Endothelial cell of umbilical vein (primary cell): ENCODE results near the gene HNRNPC. TPM values are rescaled to one million over a fixed set of nuclear protein-coding genes. Genes with fewer than 3 reads are reported as not detected.

Source experiments
- BruUV-seq: library from RNA; stranded (reverse); fragments of 400-500 nt; replicated peaks from 2 replicates; lab custom pipeline; 2021; lab: Mats Ljungman, UMichigan
- CTCF ChIA-PET: fragments of 300-600, 350-600 bp; sonication (Branson Sonifier 250); formaldehyde crosslinking; loops from one replicate; lab custom pipeline; 2021; ENCODE audit warnings: antibody characterized with exemption, inconsistent platforms; lab: Charles Lee
- POLR2A ChIA-PET: fragments of 300-600, 350-600 bp; sonication (Branson Sonifier 250); formaldehyde crosslinking; loops from one replicate; lab custom pipeline; 2021; ENCODE audit warnings: antibody characterized with exemption, inconsistent platforms; lab: Charles Lee
- DNase-seq: peaks from one replicate; pipeline ENCODE4 v3.0.0-alpha.2; 2011; ENCODE audit warnings: low read depth, low spot score
- FAIRE-seq: peaks from 2 replicates; lab custom pipeline; 2011; peaks lifted over from hg19 to GRCh38; lab: Jason Lieb, UNC
- H2AFZ ChIP-seq: 2 replicates; pipeline ENCODE4 v1.6.0; 2012; ENCODE audit warnings: low read depth, low read length, control low read depth, inconsistent platforms
- H3K27ac ChIP-seq: 2 replicates; pipeline ENCODE4 v1.5.1; 2011; ENCODE audit warnings: low read depth, mild to moderate bottlenecking, control low read depth, low read length, moderate library complexity; ENCODE audit not compliant: insufficient read depth
- H3K27me3 ChIP-seq, 2 experiments: 2 replicates each; pipeline versions ENCODE4 v1.6.0 to v1.6.1; 2011; ENCODE audit warnings: low read length in 2 of 2, mixed read lengths in 1 of 2; ENCODE audit not compliant: control insufficient read depth in 2 of 2, insufficient read depth in 2 of 2
- H3K36me3 ChIP-seq, 2 experiments: 2 replicates in 1 of 2; 3 replicates in 1 of 2; pipeline ENCODE4 v1.5.1; 2011; ENCODE audit warnings: low read length in 2 of 2, mild to moderate bottlenecking in 1 of 2, moderate library complexity in 1 of 2; ENCODE audit not compliant: control insufficient read depth in 2 of 2, insufficient read depth in 2 of 2; ENCODE audit errors: extremely low read depth in 1 of 2
- H3K4me1 ChIP-seq: 3 replicates; pipeline ENCODE4 v1.5.1; 2011; ENCODE audit warnings: mild to moderate bottlenecking, low read length; ENCODE audit not compliant: control insufficient read depth, insufficient read depth; ENCODE audit errors: extremely low read depth
- H3K4me2 ChIP-seq: 2 replicates; pipeline ENCODE4 v1.6.1; 2011; ENCODE audit warnings: low read length, control low read depth, mixed read lengths; ENCODE audit not compliant: insufficient read depth
- H3K4me3 ChIP-seq, 3 experiments: fragments of 200-600 bp in 1 of 3; sonication (generic), shearing (Covaris generic) in 1 of 3; replicated peaks in 1 of 3; 2 replicates each; pipeline ENCODE4 v1.5.1; 2011 to 2016; ENCODE audit warnings: control low read depth in 3 of 3, low read length in 3 of 3, mild to moderate bottlenecking in 2 of 3, inconsistent platforms in 1 of 3, low read depth in 1 of 3, moderate library complexity in 1 of 3; ENCODE audit not compliant: insufficient read depth in 1 of 3
- H3K79me2 ChIP-seq: 2 replicates; pipeline ENCODE4 v1.6.0; 2012; ENCODE audit warnings: low read length, inconsistent platforms; ENCODE audit not compliant: control insufficient read depth, insufficient read depth
- H3K9ac ChIP-seq: replicated peaks from 2 replicates; pipeline ENCODE3; 2011; ENCODE audit warnings: low read length, control low read depth; ENCODE audit not compliant: insufficient read depth; ENCODE audit errors: extremely low read depth
- H3K9me1 ChIP-seq: replicated peaks from 3 replicates; pipeline ENCODE4 v1.6.0; 2011; ENCODE audit warnings: mild to moderate bottlenecking, low read length; ENCODE audit not compliant: control insufficient read depth, insufficient read depth; ENCODE audit errors: extremely low read depth
- H3K9me3 ChIP-seq: replicated peaks from 2 replicates; pipeline ENCODE4 v1.5.1; 2012; ENCODE audit warnings: low read length, inconsistent platforms; ENCODE audit not compliant: control insufficient read depth, insufficient read depth
- H4K20me1 ChIP-seq: replicated peaks from 2 replicates; pipeline ENCODE3; 2011; ENCODE audit warnings: mild to moderate bottlenecking, low read length; ENCODE audit not compliant: control insufficient read depth, insufficient read depth; ENCODE audit errors: extremely low read depth
- EZH2 ChIP-seq: IDR thresholded peaks from 2 replicates; pipeline ENCODE4 v1.6.1; 2012; ENCODE audit warnings: borderline replicate concordance, low read depth, mild to moderate bottlenecking, moderate library complexity, low read length, inconsistent platforms; ENCODE audit not compliant: severe bottlenecking
- FOS ChIP-seq: IDR thresholded peaks from 2 replicates; pipeline ENCODE4 v1.6.1; 2011; ENCODE audit warnings: mild to moderate bottlenecking, low read length, moderate library complexity, borderline replicate concordance; ENCODE audit not compliant: insufficient read depth
- GATA2 ChIP-seq: IDR thresholded peaks from 2 replicates; pipeline ENCODE4 v1.7.0; 2011; ENCODE audit warnings: low read depth, mild to moderate bottlenecking, moderate library complexity, mixed read lengths, low read length; ENCODE audit not compliant: insufficient read length, insufficient read depth
- JUN ChIP-seq: IDR thresholded peaks from 2 replicates; pipeline ENCODE4 v1.6.1; 2011; ENCODE audit warnings: borderline replicate concordance, low read depth; ENCODE audit not compliant: insufficient read length, insufficient read depth
- MAX ChIP-seq: IDR thresholded peaks from 2 replicates; pipeline ENCODE4 v1.6.1; 2011; ENCODE audit not compliant: insufficient read depth, insufficient read length
- MYC ChIP-seq: IDR thresholded peaks from one replicate; pipeline ENCODE4 v1.6.1; 2011; ENCODE audit warnings: mild to moderate bottlenecking, low read depth, low read length
- POLR2A ChIP-seq: IDR thresholded peaks from 2 replicates; pipeline ENCODE4 v1.6.1; 2012; ENCODE audit warnings: low read depth, mild to moderate bottlenecking, control low read depth, low read length
- POLR2AphosphoS5 ChIP-seq: IDR thresholded peaks from 2 replicates; pipeline ENCODE4 v1.6.1; 2012; ENCODE audit warnings: low read depth, mild to moderate bottlenecking, control low read depth, low read length, moderate library complexity; ENCODE audit not compliant: insufficient read depth
- dilution Hi-C: fragments of 300-500 bp; cut with MboI; formaldehyde crosslinking; loops from one replicate; pipeline ENCODE4 v1.15.0; 2019; ENCODE audit warnings: low sequenced_read_pairs; ENCODE audit not compliant: extremely low pct_ligation_motif_present
- intact Hi-C: fragments of 100-400 bp; cut with micrococcal nuclease; formaldehyde crosslinking; loops from one replicate; pipeline ENCODE4 v1.10.0; 2022
- polyA plus RNA-seq, 4 experiments: library from polyadenylated mRNA; depleted of rRNA in 3 of 4; stranded (reverse) in 3 of 4; unstranded in 1 of 4; fragments of >200 nt; gene quantifications; 2 replicates each; pipeline versions ENCODE4 v1.2.1 to v1.2.3, GENCODE V29; 2011 to 2012; ENCODE audit warnings: missing spikeins in 1 of 4
- total RNA-seq: library from RNA; stranded (reverse); gene quantifications from 2 replicates; pipeline ENCODE4 v1.2.3, GENCODE V29; 2021
- TF ChIP-seq, protein P1 (sequence below), 2 donors: IDR thresholded peaks; 1 replicate in 1 of 2; 2 replicates in 1 of 2; pipeline ENCODE4 v1.5.1; 2011; ENCODE audit warnings: low read length in 2 of 2, mild to moderate bottlenecking in 2 of 2, moderate library complexity in 2 of 2, control low read depth in 1 of 2, inconsistent platforms in 1 of 2, low read depth in 1 of 2; ENCODE audit not compliant: insufficient read depth in 1 of 2; ENCODE audit errors: extremely low read depth in 1 of 2

HNRNPC gene
- total and polyA plus RNA-seq, 2 donors (not counting 3 experiments of a cell fraction or from before 2014, with no cell fraction given): 531 to 674 TPM

- peaks cover 21% of the 10 kb centered on the region for H4K20me1 ChIP-seq
- TF ChIP-seq, protein P1, sequence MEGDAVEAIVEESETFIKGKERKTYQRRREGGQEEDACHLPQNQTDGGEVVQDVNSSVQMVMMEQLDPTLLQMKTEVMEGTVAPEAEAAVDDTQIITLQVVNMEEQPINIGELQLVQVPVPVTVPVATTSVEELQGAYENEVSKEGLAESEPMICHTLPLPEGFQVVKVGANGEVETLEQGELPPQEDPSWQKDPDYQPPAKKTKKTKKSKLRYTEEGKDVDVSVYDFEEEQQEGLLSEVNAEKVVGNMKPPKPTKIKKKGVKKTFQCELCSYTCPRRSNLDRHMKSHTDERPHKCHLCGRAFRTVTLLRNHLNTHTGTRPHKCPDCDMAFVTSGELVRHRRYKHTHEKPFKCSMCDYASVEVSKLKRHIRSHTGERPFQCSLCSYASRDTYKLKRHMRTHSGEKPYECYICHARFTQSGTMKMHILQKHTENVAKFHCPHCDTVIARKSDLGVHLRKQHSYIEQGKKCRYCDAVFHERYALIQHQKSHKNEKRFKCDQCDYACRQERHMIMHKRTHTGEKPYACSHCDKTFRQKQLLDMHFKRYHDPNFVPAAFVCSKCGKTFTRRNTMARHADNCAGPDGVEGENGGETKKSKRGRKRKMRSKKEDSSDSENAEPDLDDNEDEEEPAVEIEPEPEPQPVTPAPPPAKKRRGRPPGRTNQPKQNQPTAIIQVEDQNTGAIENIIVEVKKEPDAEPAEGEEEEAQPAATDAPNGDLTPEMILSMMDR (IDR thresholded peaks at IDR 0.05; ENCODE audit: extremely low read depth in 1 of 2, insufficient read depth in 1 of 2, low read depth in 1 of 2, low read length in 2 of 2): no peak
- TF ChIP-seq POLR2AphosphoS5: no peak
- no peak for TF ChIP-seq EZH2
- TF ChIP-seq FOS: no peak
- TF ChIP-seq MAX: no peak
- TF ChIP-seq JUN: no peak
- TF ChIP-seq MYC: no peak
- TF ChIP-seq POLR2A: no peak
- no peak for TF ChIP-seq GATA2
- no TSS peak for BruUV-seq
Measured at GRCh38 chr14:21210023-21210422, 59.2 kb downstream of the HNRNPC start.

More at GRCh38 chr14:21210023-21210422, 59.2 kb downstream of the HNRNPC start:
- Histone ChIP-seq H3K4me1 (no peaks in the 10 kb centered on the region), H3K27ac (no peak overlapping the region), H3K36me3 (peaks cover 35 to 72% of the 10 kb centered on the region in 2 experiments), H3K4me2 (no peak overlapping the region), H3K4me3 (no peak overlapping the region), H3K27me3 (no peaks in the 10 kb centered on the region), H3K9ac (no peak overlapping the region), H3K79me2 (peaks cover 31% of the 10 kb centered on the region), H3K9me3 (no peaks in the 10 kb centered on the region), H2AFZ (no peak overlapping the region), H3K9me1 (no peaks in the 10 kb centered on the region)
- dilution Hi-C loops (no loop called here), intact Hi-C loops (no loop called here)
- DNase-seq: no peak
- no peak for FAIRE-seq
- ChIA-PET POLR2A (no interaction called here), CTCF (no interaction called here)
